Thyroid gland (tissue), 4 donors: ENCODE results near the gene RHBDL1. TPM values are rescaled to one million over a fixed set of nuclear protein-coding genes. Genes with fewer than 3 reads are reported as not detected.

Experiments
- DNase-seq, 2 donors: peaks; one replicate each; pipeline ENCODE4 v3.0.0-alpha.2; 2019
- H3K27ac ChIP-seq, 3 donors: fragments of 200-600 bp; sonication (generic); 1 replicate in 2 of 3; 2 replicates in 1 of 3; pipeline ENCODE4 v1.5.1; 2016 to 2019; ENCODE audit warnings: mild to moderate bottlenecking in 1 of 3, moderate library complexity in 1 of 3
- H3K27me3 ChIP-seq: fragments of 200-600 bp; sonication (generic); one replicate; pipeline ENCODE4 v1.5.1; 2019
- H3K36me3 ChIP-seq, 2 donors: fragments of 200-600 bp; sonication (generic); one replicate each; pipeline ENCODE4 v1.5.1; 2016 to 2019
- H3K4me1 ChIP-seq, 2 donors: fragments of 200-600 bp; sonication (generic); one replicate each; pipeline ENCODE4 v1.5.1; 2017 to 2019
- H3K4me3 ChIP-seq, 3 donors: fragments of 200-600 bp; sonication (generic); replicated peaks in 1 of 3; 1 replicate in 2 of 3; 2 replicates in 1 of 3; pipeline ENCODE4 v1.5.1; 2016; ENCODE audit warnings: mild to moderate bottlenecking in 1 of 3
- H3K9me3 ChIP-seq: fragments of 200-600 bp; sonication (generic); one replicate; pipeline ENCODE4 v1.5.1; 2017
- POLR2A ChIP-seq, 2 donors: fragments of 450-650 bp; IDR thresholded peaks; one replicate each; pipeline ENCODE4 v1.6.1; 2017; ENCODE audit warnings: antibody characterized with exemption in 2 of 2, mild to moderate bottlenecking in 2 of 2, moderate library complexity in 1 of 2
- WGBS, 2 donors: methylation state at CpG; one replicate each; pipeline ENCODE4 v1.1.5; 2017; 5-methylcytosine and 5-hydroxymethylcytosine counted together
- intact Hi-C: fragments of 100-400 bp; cut with DNase I; formaldehyde crosslinking; loops from one replicate; pipeline ENCODE4 v1.15.1; 2023
- total RNA-seq, 4 donors: library from RNA; depleted of rRNA; stranded (reverse); fragments of >200 nt; gene quantifications; one replicate each; pipeline ENCODE4 v1.2.3, GENCODE V29; 2016
- TF ChIP-seq, protein P1 (sequence below), 6 experiments: fragments of 200-600 bp in 3 of 6; fragments of 450-650 bp in 3 of 6; sonication (generic) in 3 of 6; IDR thresholded peaks; one replicate each; pipeline ENCODE4 v1.5.1; 2016 to 2019; ENCODE audit warnings: antibody characterized with exemption in 6 of 6, mild to moderate bottlenecking in 2 of 6, inconsistent platforms in 1 of 6, moderate library complexity in 1 of 6

RHBDL1 gene
- total RNA-seq, 4 donors from 2014 or later = 0.27 to 0.63 (median 0.56) TPM; not detected in 1

DNA sequence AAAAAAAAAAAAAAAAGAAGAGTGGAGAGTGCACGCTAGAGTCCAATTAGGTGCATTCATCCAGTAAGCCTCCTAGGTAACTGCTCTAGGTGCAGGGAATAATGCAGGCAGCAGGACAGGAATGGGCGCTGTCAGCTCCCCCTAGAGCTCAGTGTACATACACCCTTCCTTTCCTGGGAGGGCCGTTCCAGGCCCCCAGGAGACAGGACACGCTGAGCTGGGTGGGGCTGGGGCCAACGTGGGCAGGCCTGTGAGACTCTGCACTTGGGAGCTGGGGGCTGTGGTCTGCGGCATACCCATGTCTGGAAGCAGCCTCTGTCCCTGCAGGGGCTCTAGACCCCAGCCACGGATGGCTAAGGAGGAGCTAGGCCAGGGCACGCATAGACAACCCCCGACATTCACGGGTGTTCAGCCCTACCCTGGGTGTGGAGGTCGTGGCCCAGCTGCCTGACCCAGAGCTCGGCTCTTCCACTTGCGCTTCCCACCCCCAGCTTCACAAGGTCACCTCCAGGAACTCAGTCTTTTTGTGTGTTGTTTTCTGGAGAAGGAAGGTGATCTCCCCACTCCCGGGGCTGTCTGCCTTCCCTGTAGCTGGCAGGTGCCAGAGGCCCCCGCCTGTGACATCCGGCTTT lies 44.5 kb downstream of the RHBDL1 start:
- H3K4me3 ChIP-seq = peak overlapping the region in 2 of 3 donors; percentile 46 to 84
- DNase-seq = no peak
- WGBS, 2 donors = 5 to 7% methylated on average over 14 to 15 of the region's 16 CpGs
- H3K27ac ChIP-seq = peak overlapping the region in 2 of 3 donors; percentile 73 to 86
- intact Hi-C loops = loop anchor here (10.0 kb wide), 1 partner anchor 335 kb away; no protein-coding TSS in a partner anchor
- peaks cover 24 to 46% of the 10 kb centered on the region in 2 donors for H3K4me1 ChIP-seq
- H3K9me3 ChIP-seq = no peaks in the 10 kb centered on the region
- H3K27me3 ChIP-seq = no peaks in the 10 kb centered on the region
- TF ChIP-seq, protein P1, sequence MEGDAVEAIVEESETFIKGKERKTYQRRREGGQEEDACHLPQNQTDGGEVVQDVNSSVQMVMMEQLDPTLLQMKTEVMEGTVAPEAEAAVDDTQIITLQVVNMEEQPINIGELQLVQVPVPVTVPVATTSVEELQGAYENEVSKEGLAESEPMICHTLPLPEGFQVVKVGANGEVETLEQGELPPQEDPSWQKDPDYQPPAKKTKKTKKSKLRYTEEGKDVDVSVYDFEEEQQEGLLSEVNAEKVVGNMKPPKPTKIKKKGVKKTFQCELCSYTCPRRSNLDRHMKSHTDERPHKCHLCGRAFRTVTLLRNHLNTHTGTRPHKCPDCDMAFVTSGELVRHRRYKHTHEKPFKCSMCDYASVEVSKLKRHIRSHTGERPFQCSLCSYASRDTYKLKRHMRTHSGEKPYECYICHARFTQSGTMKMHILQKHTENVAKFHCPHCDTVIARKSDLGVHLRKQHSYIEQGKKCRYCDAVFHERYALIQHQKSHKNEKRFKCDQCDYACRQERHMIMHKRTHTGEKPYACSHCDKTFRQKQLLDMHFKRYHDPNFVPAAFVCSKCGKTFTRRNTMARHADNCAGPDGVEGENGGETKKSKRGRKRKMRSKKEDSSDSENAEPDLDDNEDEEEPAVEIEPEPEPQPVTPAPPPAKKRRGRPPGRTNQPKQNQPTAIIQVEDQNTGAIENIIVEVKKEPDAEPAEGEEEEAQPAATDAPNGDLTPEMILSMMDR (IDR thresholded peaks at IDR 0.05) = peak in 2 of 6 experiments; percentile 6 to 26
- no peak for TF ChIP-seq POLR2A (IDR thresholded peaks at IDR 0.05)
- no peaks in the 10 kb centered on the region for H3K36me3 ChIP-seq

- H3K4me1 ChIP-seq = peaks cover 24 to 46% of the 10 kb centered on the region in 2 donors
Observed at GRCh38 chr16:720447-720989, 45.0 kb downstream of the RHBDL1 start.

DNA sequence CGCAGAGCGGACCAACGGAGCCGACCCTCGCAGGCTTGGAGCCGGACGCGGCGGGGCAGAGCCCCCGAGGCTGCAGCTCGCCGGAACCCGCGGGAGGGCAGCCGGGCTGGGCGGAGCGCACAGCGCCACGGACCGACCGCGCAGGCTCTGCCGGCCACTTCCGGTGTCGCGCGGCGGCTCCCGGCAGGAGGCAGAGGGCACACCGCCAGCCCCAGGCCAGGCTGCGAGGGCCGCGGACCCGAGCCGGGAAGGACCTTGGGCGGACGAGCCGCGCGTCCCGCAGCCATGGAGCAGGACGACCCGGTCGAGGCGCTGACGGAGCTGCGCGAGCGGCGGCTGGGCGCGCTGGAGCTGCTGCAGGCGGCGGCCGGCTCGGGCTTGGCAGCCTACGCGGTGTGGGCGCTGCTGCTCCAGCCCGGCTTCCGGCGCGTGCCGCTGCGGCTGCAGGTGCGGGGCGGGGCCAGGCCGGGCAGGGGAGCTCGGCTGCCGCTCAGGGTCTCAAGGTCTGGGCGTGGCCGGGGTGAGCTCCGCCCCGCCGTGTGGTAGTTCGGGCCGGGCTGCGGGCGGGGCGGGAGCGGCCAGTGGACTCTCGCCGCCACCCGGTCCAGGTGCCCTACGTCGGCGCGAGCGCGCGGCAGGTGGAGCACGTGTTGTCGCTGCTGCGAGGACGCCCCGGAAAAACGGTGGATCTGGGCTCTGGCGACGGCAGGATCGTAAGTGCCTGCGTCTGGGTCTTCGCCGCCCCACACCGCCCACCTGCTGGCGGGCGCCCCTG lies 45.7 kb downstream of the RHBDL1 start, which contains the start of gene ANTKMT:
ANTKMT (plus strand) TSS at position 157 of the 775 bp plus-strand sequence; CDS start at position 286, 129 bp downstream.
- DNase-seq = peak; percentile 84 to 88
- Histone ChIP-seq H3K4me1 (peaks cover 20 to 43% of the 10 kb centered on the region in 2 donors), H3K27me3 (no peaks in the 10 kb centered on the region), H3K27ac (peak within 1 kb of the TSS; percentile 66 to 86 (median 73)), H3K9me3 (no peaks in the 10 kb centered on the region), H3K36me3 (no peaks in the 10 kb centered on the region), H3K4me3 (peak within 1 kb of the TSS; percentile 41 to 84 (median 46))
- TF ChIP-seq, protein P1 (IDR thresholded peaks at IDR 0.05) = peak in 2 of 6 experiments; percentile 19 to 36
- TF ChIP-seq POLR2A (IDR thresholded peaks at IDR 0.05) = peak; percentile 21 to 77
- 0 to 80% methylated on average over 1 to 34 of the region's 106 CpGs for WGBS, 2 donors
- intact Hi-C loops = no loop called here

More at GRCh38 chr16:720447-720989, 45.0 kb downstream of the RHBDL1 start:
- H3K4me3 ChIP-seq = peak overlapping the region; percentile 41 to 84 (median 46)
- no peaks in the 10 kb centered on the region for H3K36me3 ChIP-seq
- peak; percentile 30 to 34 for DNase-seq
- no peaks in the 10 kb centered on the region for H3K9me3 ChIP-seq
- WGBS, 2 donors = 0% methylated on average over 5 to 11 of the region's 38 CpGs
- intact Hi-C loops = no loop called here
- no peaks in the 10 kb centered on the region for H3K27me3 ChIP-seq
- no peak for TF ChIP-seq POLR2A (IDR thresholded peaks at IDR 0.05)
- TF ChIP-seq, protein P1 (IDR thresholded peaks at IDR 0.05) = no peak
- peak overlapping the region; percentile 66 to 86 (median 73) for H3K27ac ChIP-seq

GRCh38 chr16:721765-722540 lies 46.5 kb downstream of the RHBDL1 start:
- Histone ChIP-seq H3K36me3 (no peaks in the 10 kb centered on the region), H3K9me3 (no peaks in the 10 kb centered on the region), H3K4me1 (peaks cover 17 to 40% of the 10 kb centered on the region in 2 donors), H3K27ac (peak overlapping the region in 1 of 3 donors; percentile 86), H3K4me3 (peak overlapping the region in 1 of 3 donors; percentile 84), H3K27me3 (no peaks in the 10 kb centered on the region)
- no peak for DNase-seq
- WGBS, 2 donors = 93% methylated on average over 3 to 12 of the region's 51 CpGs
- intact Hi-C loops = no loop called here
- no peak for TF ChIP-seq POLR2A (IDR thresholded peaks at IDR 0.05)
- TF ChIP-seq, protein P1 (IDR thresholded peaks at IDR 0.05) = no peak
